Measurements from ENCODE around the gene FSD1L. TPM values are rescaled to one million over a fixed set of nuclear protein-coding genes. Genes with fewer than 3 reads are reported as not detected.
"Not testable (repeated sequence)": the region's sequence is repeated elsewhere in the genome, so short reads cannot be mapped to it uniquely, and the experiment has no call there.

The FSD1L gene
- total RNA-seq, 1 donor from 2014 or later: 17.6 TPM

GRCh38 chr9:105541838-105542237 is 94.0 kb downstream of the FSD1L start:
- no peak for DNase-seq (ENCODE audit: low read depth)

- DNase-seq (ENCODE audit: low read depth): no peak
These were observed 106.2 kb downstream of the FSD1L start for GRCh38 chr9:105554042-105554441.

- DNase-seq (ENCODE audit: low read depth): peak; percentile 90
These were observed 110.2 kb downstream of the FSD1L start, which contains the start of gene FKTN for GRCh38 chr9:105557804-105558610. Gene FKTN, plus strand, starts transcription at chr9:105558131. Its CDS starts 16,902 bp downstream, at chr9:105575033.

DNA sequence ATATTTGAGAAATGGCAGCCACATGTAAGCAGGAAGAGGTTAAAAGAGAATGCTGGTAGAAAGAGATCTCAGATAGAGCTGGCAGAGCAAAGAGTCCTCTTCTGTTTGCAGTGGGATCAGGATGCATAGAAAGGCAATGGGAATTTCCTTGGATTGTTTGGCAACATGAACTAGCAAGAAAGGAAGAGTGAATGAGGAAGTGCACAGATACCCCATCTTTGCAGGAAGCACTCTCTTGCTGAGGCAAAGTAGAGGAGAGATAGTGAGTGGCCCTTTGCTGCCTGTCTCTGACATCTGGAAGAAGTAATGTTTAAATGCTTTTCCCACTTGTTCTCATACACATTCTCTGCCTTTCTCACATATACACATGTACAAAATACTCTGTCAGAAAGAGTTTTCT is 124.6 kb downstream of the FSD1L start:
- DNase-seq (ENCODE audit: low read depth): no peak

GRCh38 chr9:105579952-105580351 is 132.1 kb downstream of the FSD1L start:
- not testable (repeated sequence) for DNase-seq (ENCODE audit: low read depth)

DNA sequence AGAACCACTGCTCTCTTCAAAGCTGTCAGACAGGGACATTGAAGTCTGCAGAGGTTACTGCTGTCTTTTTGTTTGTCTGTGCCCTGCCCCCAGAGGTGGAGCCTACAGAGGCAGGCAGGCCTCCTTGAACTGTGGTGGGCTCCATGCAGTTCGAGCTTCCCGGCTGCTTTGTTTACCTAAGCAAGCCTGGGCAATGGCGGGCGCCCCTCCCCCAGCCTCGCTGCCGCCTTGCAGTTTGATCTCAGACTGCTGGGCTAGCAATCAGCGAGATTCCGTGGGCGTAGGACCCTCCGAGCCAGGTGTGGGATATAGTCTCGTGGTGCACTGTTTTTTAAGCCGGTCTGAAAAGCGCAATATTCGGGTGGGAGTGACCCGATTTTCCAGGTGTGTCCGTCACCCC is 133.7 kb downstream of the FSD1L start:
- DNase-seq (ENCODE audit: low read depth): not testable (repeated sequence)

GRCh38 chr9:105593145-105593544 is 145.3 kb downstream of the FSD1L start:
- no peak for DNase-seq (ENCODE audit: low read depth)

Other genes with a start within 250 kb of the FSD1L start
- 51.7 and 55.5 TPM in 2 replicates for gene SLC44A1, start 203.4 kb upstream of the FSD1L start, total RNA-seq
- 15.7 and 27.2 TPM in 2 replicates for gene FKTN, start 110.1 kb downstream of the FSD1L start, total RNA-seq
- gene TAL2, start 214.4 kb downstream of the FSD1L start, total RNA-seq: 2.6 and 10.1 TPM in 2 replicates
- gene TMEM38B, start 246.5 kb downstream of the FSD1L start, total RNA-seq: 132 and 195 TPM in 2 replicates